HepG2 (cell line): ENCODE data around the gene ARHGAP21. TPM values are rescaled to one million over a fixed set of nuclear protein-coding genes. Genes with fewer than 3 reads are reported as not detected.
A peak's percentile ranks its signal among the peaks of the same experiment; 100 is the strongest.

Source experiments
- ATAC-seq: fragments of 200-7000 bp; cut with Tn5 transposase; 3 replicates; pipeline ENCODE4 v1.9.1; 2020; ENCODE audit warnings: mild to moderate bottlenecking, moderate library complexity
- BruUV-seq: library from RNA; stranded (reverse); fragments of 400-500 nt; replicated peaks from 2 replicates; lab custom pipeline; 2021; lab: Mats Ljungman, UMichigan
- CTCF ChIA-PET: fragments of 300-600 bp; formaldehyde crosslinking; extraction: SDS; loops from one replicate; lab custom pipeline; 2021; ENCODE audit warnings: low total read pairs, inconsistent platforms, low intra/inter-chr PET ratio; lab: Yijun Ruan, JAX
- POLR2A ChIA-PET: fragments of 350-600 bp; sonication (Branson Sonifier 250); formaldehyde crosslinking; loops from one replicate; lab custom pipeline; 2020; ENCODE audit warnings: antibody characterized with exemption, inconsistent platforms; lab: Yijun Ruan, JAX
- DNase-seq: peaks from one replicate; pipeline ENCODE4 v3.0.0-alpha.2; 2015; ENCODE audit warnings: low spot score
- FAIRE-seq: peaks from 3 replicates; lab custom pipeline; 2011; peaks lifted over from hg19 to GRCh38; lab: Jason Lieb, UNC
- H2AFZ ChIP-seq: one replicate; pipeline ENCODE4 v1.6.1; 2011; ENCODE audit warnings: low read length, inconsistent platforms
- H3K27ac ChIP-seq: fragments of 300-600 bp; 3 replicates; pipeline ENCODE4 v1.8.0; 2011; ENCODE audit warnings: mixed run types, mild to moderate bottlenecking, mixed read lengths, low read length, inconsistent platforms; ENCODE audit not compliant: insufficient read depth; ENCODE audit errors: extremely low read length
- H3K27me3 ChIP-seq, 2 experiments: fragments of 200-600 bp in 1 of 2; 2 replicates in 1 of 2; 3 replicates in 1 of 2; pipeline versions ENCODE4 v1.6.0 to v1.8.0; 2011; ENCODE audit warnings: low read length in 2 of 2, mild to moderate bottlenecking in 2 of 2, moderate library complexity in 2 of 2, inconsistent platforms in 1 of 2; ENCODE audit not compliant: insufficient read depth in 2 of 2, control insufficient read depth in 1 of 2
- H3K36me3 ChIP-seq, 2 experiments: fragments of 200-600 bp in 1 of 2; replicated peaks in 1 of 2; 2 replicates in 1 of 2; 3 replicates in 1 of 2; pipeline versions ENCODE4 v1.5.1 to v1.8.0; 2011; ENCODE audit warnings: low read length in 2 of 2, inconsistent platforms in 1 of 2; ENCODE audit not compliant: insufficient read depth in 2 of 2, control insufficient read depth in 1 of 2
- H3K4me1 ChIP-seq: 2 replicates; pipeline ENCODE4 v1.5.1; 2012; ENCODE audit warnings: low read length, inconsistent platforms; ENCODE audit not compliant: insufficient read depth
- H3K4me2 ChIP-seq: 2 replicates; pipeline ENCODE4 v1.6.0; 2011; ENCODE audit warnings: low read depth, low read length, inconsistent platforms
- H3K4me3 ChIP-seq, 3 experiments: fragments of 200-600 bp in 1 of 3; sonication (generic), shearing (Covaris generic) in 1 of 3; replicated peaks in 1 of 3; 2 replicates each; pipeline ENCODE4 v1.5.1; 2011 to 2016; ENCODE audit warnings: low read length in 3 of 3, inconsistent platforms in 2 of 3, low read depth in 2 of 3, mild to moderate bottlenecking in 2 of 3, control low read depth in 1 of 3, mixed read lengths in 1 of 3; ENCODE audit not compliant: insufficient read depth in 1 of 3
- H3K79me2 ChIP-seq: one replicate; pipeline ENCODE4 v1.6.1; 2011; ENCODE audit warnings: low read length, inconsistent platforms; ENCODE audit not compliant: insufficient read depth
- H3K9ac ChIP-seq: 2 replicates; pipeline ENCODE4 v1.6.0; 2011; ENCODE audit warnings: mild to moderate bottlenecking, low read depth, low read length, inconsistent platforms; ENCODE audit not compliant: insufficient read depth
- H3K9me3 ChIP-seq: 2 replicates; pipeline ENCODE4 v1.5.1; 2012; ENCODE audit warnings: mild to moderate bottlenecking, low read length
- H4K20me1 ChIP-seq: 2 replicates; pipeline ENCODE4 v1.6.0; 2011; ENCODE audit warnings: inconsistent platforms, mild to moderate bottlenecking, low read length, moderate library complexity; ENCODE audit not compliant: insufficient read depth
- FOSL2 ChIP-seq: sonication (generic); formaldehyde crosslinking; IDR thresholded peaks from 2 replicates; pipeline ENCODE4 v1.4.0; 2020; ENCODE audit warnings: missing genetic modification reagents
- NR1H2 ChIP-seq: sonication (generic); formaldehyde crosslinking; IDR thresholded peaks from 2 replicates; pipeline ENCODE4 v1.8.1; 2022; ENCODE audit warnings: low read depth, missing genetic modification reagents, borderline replicate concordance
- THAP9 ChIP-seq: sonication (generic); formaldehyde crosslinking; IDR thresholded peaks from 2 replicates; pipeline ENCODE4; 2020; ENCODE audit warnings: missing genetic modification reagents, mild to moderate bottlenecking, borderline replicate concordance
- ZBTB7B ChIP-seq: sonication (generic); formaldehyde crosslinking; IDR thresholded peaks from 2 replicates; pipeline ENCODE4 v1.4.0; 2020; ENCODE audit warnings: missing genetic modification reagents
- ZNF264 ChIP-seq: sonication (generic); formaldehyde crosslinking; IDR thresholded peaks from 2 replicates; pipeline ENCODE4 v1.4.0; 2020; ENCODE audit warnings: missing genetic modification reagents
- WGBS: methylation state at CpG from one replicate; pipeline ENCODE4 v1.1.6; 2017; ENCODE audit warnings: low lambda C conversion rate; 5-methylcytosine and 5-hydroxymethylcytosine counted together
- in situ Hi-C: cut with HindIII; loops from 2 replicates; pipeline ENCODE4 v1.10.0; 2017; ENCODE audit warnings: low pct_unique_long_range_greater_than_20kb; ENCODE audit not compliant: extremely low pct_ligation_motif_present
- intact Hi-C: fragments of 100-400 bp; cut with micrococcal nuclease; formaldehyde crosslinking; loops from one replicate; pipeline ENCODE4 v1.10.0; 2022; ENCODE audit not compliant: unreplicated experiment
- polyA plus RNA-seq, 8 experiments: library from polyadenylated mRNA; depleted of rRNA in 3 of 8; stranded (reverse) in 7 of 8; unstranded in 1 of 8; fragments of >200 nt; fragmentation: Illumina TruSeq in 4 of 8; extraction: Trizol in 4 of 8; gene quantifications; 2 replicates each; pipeline versions ENCODE4 v1.2.1 to v1.2.3, GENCODE V29; 2011 to 2016; ENCODE audit warnings: low read depth in 4 of 8, missing spikeins in 1 of 8, mixed read lengths in 1 of 8; ENCODE audit not compliant: insufficient read depth in 1 of 8
- total RNA-seq, 5 experiments: library from RNA; depleted of rRNA; stranded (reverse); fragments of >200 nt; fragmentation: Illumina TruSeq; extraction: Trizol; gene quantifications; 2 replicates each; pipeline ENCODE4 v1.2.3, GENCODE V29; 2016; ENCODE audit warnings: low read depth in 1 of 5

ARHGAP21 gene
- total and polyA plus RNA-seq, 2 of the 13 experiments (the other 11 are each of a cell fraction or from before 2014, with no cell fraction given): 23.9 to 26.6 TPM

- Histone ChIP-seq H3K4me2 (no peak overlapping the region), H3K4me1 (peaks cover 12% of the 10 kb centered on the region), H4K20me1 (no peaks in the 10 kb centered on the region; the same call in 1 of the 2 replicates), H3K36me3 (no peaks in the 10 kb centered on the region), H3K27ac (no peak overlapping the region), H3K27me3 (no peaks in the 10 kb centered on the region), H2AFZ (no peak overlapping the region), H3K9ac (no peak overlapping the region), H3K4me3 (no peak overlapping the region), H3K79me2 (no peaks in the 10 kb centered on the region), H3K9me3 (no peaks in the 10 kb centered on the region)
- POLR2A ChIA-PET: no interaction called here
- in situ Hi-C loops: loop anchor here (25.0 kb wide), 1 partner anchor 342 kb away; no protein-coding TSS in a partner anchor
- no peak for TF ChIP-seq ZBTB7B (CRISPR knock-in tag)
- TF ChIP-seq NR1H2 (CRISPR knock-in tag): no peak
- no peak for TF ChIP-seq THAP9 (CRISPR knock-in tag)
- FAIRE-seq (no peak), ATAC-seq (no peak), DNase-seq (no peak)
- intact Hi-C loops: no loop called here
- CTCF ChIA-PET: no interaction called here
- no TSS peak for BruUV-seq
These were observed 78.7 kb downstream of the ARHGAP21 start for GRCh38 chr10:24645022-24645421.

GRCh38 chr10:24643679-24644209 lies 79.9 kb downstream of the ARHGAP21 start:
- Histone ChIP-seq H3K27me3 (no peaks in the 10 kb centered on the region), H3K27ac (peak overlapping the region; percentile 5), H3K9ac (no peak overlapping the region), H2AFZ (no peak overlapping the region), H3K9me3 (no peaks in the 10 kb centered on the region), H3K79me2 (no peaks in the 10 kb centered on the region), H3K4me2 (no peak overlapping the region), H3K36me3 (no peaks in the 10 kb centered on the region), H3K4me1 (peaks cover 12% of the 10 kb centered on the region), H4K20me1 (no peaks in the 10 kb centered on the region; the same call in 1 of the 2 replicates), H3K4me3 (no peak overlapping the region)
- 88% methylated on average over 6 of the region's 6 CpGs for WGBS
- FAIRE-seq: no peak
- intact Hi-C loops (loop anchor here (1.0 to 5.0 kb wide), 7 partner anchors 77 to 584 kb away; partner anchors contain the start of genes ENKUR and THNSL1), in situ Hi-C loops (loop anchor here (25.0 kb wide), 1 partner anchor 344 kb away; no protein-coding TSS in a partner anchor)
- CTCF ChIA-PET: interaction anchor here (1.4 kb wide), 1 partner anchor 437 kb away, joined by 11 read pairs; no protein-coding TSS in a partner anchor
- POLR2A ChIA-PET: interaction anchor here (1.3 kb wide), 1 partner anchor 436 kb away, joined by 4 read pairs; no protein-coding TSS in a partner anchor
- DNase-seq: no peak
- TF ChIP-seq ZNF264 (CRISPR knock-in tag) (no peak), FOSL2 (CRISPR knock-in tag) (peak; percentile 77)
- ATAC-seq: no peak
- BruUV-seq: no TSS peak
